Measurements from ENCODE around the gene SIN3A. TPM values are rescaled to one million over a fixed set of nuclear protein-coding genes. Genes with fewer than 3 reads are reported as not detected.

The SIN3A gene
- total RNA-seq, 1 donor from 2014 or later: 16.5 TPM

- DNase-seq (ENCODE audit: low read depth): no peak
- Histone ChIP-seq H3K4me3 (ENCODE audit: low read depth, low read length) (no peak overlapping the region), H3K27me3 (ENCODE audit: control insufficient read depth, insufficient read depth, low read length) (no peaks in the 10 kb centered on the region), H3K36me3 (ENCODE audit: control insufficient read depth, insufficient read depth, low read length) (peaks cover 3% of the 10 kb centered on the region)
- no peak for TF ChIP-seq CTCF (IDR thresholded peaks at IDR 0.05; ENCODE audit: insufficient read depth, low read length, poor library complexity, severe bottlenecking)
Observed at GRCh38 chr15:75371486-75371885, 80.0 kb downstream of the SIN3A start.

GRCh38 chr15:75369897-75370581 lies 81.5 kb downstream of the SIN3A start:
- Histone ChIP-seq H3K36me3 (ENCODE audit: control insufficient read depth, insufficient read depth, low read length) (peaks cover 2% of the 10 kb centered on the region), H3K27me3 (ENCODE audit: control insufficient read depth, insufficient read depth, low read length) (no peaks in the 10 kb centered on the region), H3K4me3 (ENCODE audit: low read depth, low read length) (no peak overlapping the region)
- TF ChIP-seq CTCF (IDR thresholded peaks at IDR 0.05; ENCODE audit: insufficient read depth, low read length, poor library complexity, severe bottlenecking): no peak
- no peak for DNase-seq (ENCODE audit: low read depth)

GRCh38 chr15:75368689-75369239 lies 82.7 kb downstream of the SIN3A start:
- TF ChIP-seq CTCF (IDR thresholded peaks at IDR 0.05; ENCODE audit: insufficient read depth, low read length, poor library complexity, severe bottlenecking): no peak
- Histone ChIP-seq H3K27me3 (ENCODE audit: control insufficient read depth, insufficient read depth, low read length) (no peaks in the 10 kb centered on the region), H3K4me3 (ENCODE audit: low read depth, low read length) (peak overlapping the region; percentile 83), H3K36me3 (ENCODE audit: control insufficient read depth, insufficient read depth, low read length) (peaks cover 3% of the 10 kb centered on the region)
- DNase-seq (ENCODE audit: low read depth): no peak

- H3K36me3 ChIP-seq (ENCODE audit: control insufficient read depth, insufficient read depth, low read length): peaks cover 3% of the 10 kb centered on the region
- peak; percentile 89 for TF ChIP-seq CTCF (IDR thresholded peaks at IDR 0.05; ENCODE audit: insufficient read depth, low read length, poor library complexity, severe bottlenecking)
- peak within 1 kb of the TSS; percentile 83 for H3K4me3 ChIP-seq (ENCODE audit: low read depth, low read length)
- DNase-seq (ENCODE audit: low read depth): peak; percentile 92
- no peaks in the 10 kb centered on the region for H3K27me3 ChIP-seq (ENCODE audit: control insufficient read depth, insufficient read depth, low read length)
Observed at GRCh38 chr15:75367913-75368688, 83.4 kb downstream of the SIN3A start, which contains the start of gene MAN2C1. TSS of gene MAN2C1 (minus strand) at chr15:75368607. CDS start at chr15:75368583, 24 bp downstream.

- TF ChIP-seq CTCF (IDR thresholded peaks at IDR 0.05; ENCODE audit: insufficient read depth, low read length, poor library complexity, severe bottlenecking): no peak
- no peaks in the 10 kb centered on the region for H3K27me3 ChIP-seq (ENCODE audit: control insufficient read depth, insufficient read depth, low read length)
Observed at GRCh38 chr15:75367406-75367912, 84.0 kb downstream of the SIN3A start.

More at GRCh38 chr15:75367406-75367912, 84.0 kb downstream of the SIN3A start:
- peak overlapping the region; percentile 83 for H3K4me3 ChIP-seq (ENCODE audit: low read depth, low read length)
- peaks cover 3% of the 10 kb centered on the region for H3K36me3 ChIP-seq (ENCODE audit: control insufficient read depth, insufficient read depth, low read length)
- no peak for DNase-seq (ENCODE audit: low read depth)

Data from kidney epithelial cell (primary cell).